HG03095 (cell line): ENCODE data around the gene SPAG5.

Experiments
- ATAC-seq: cut with Tn5 transposase; IDR thresholded peaks from one replicate; pipeline ENCODE4 v1.9.1; 2021; ENCODE audit warnings: moderate library complexity; ENCODE audit not compliant: unreplicated experiment

The SPAG5 gene

GRCh38 chr17:28547623-28548416, 51.0 kb downstream of the SPAG5 start:
- no peak for ATAC-seq

- ATAC-seq = no peak
Measured at GRCh38 chr17:28547096-28547622, 51.7 kb downstream of the SPAG5 start.

- no peak for ATAC-seq
Measured at GRCh38 chr17:28545787-28546415, 52.9 kb downstream of the SPAG5 start.

GRCh38 chr17:28545141-28545503, 53.7 kb downstream of the SPAG5 start:
- ATAC-seq = no peak

- no peak for ATAC-seq
Measured at GRCh38 chr17:28544402-28545140, 54.3 kb downstream of the SPAG5 start.

GRCh38 chr17:28541439-28541838, 57.4 kb downstream of the SPAG5 start:
- ATAC-seq = no peak

- ATAC-seq = no peak
Measured at GRCh38 chr17:28540231-28540630, 58.6 kb downstream of the SPAG5 start.

GRCh38 chr17:28538296-28538895, 60.4 kb downstream of the SPAG5 start:
- no peak for ATAC-seq

- no peak for ATAC-seq
Measured at GRCh38 chr17:28537219-28537610, 61.6 kb downstream of the SPAG5 start.

GRCh38 chr17:28536532-28537218, 62.1 kb downstream of the SPAG5 start:
- ATAC-seq = no peak

- no peak for ATAC-seq
Measured at GRCh38 chr17:28534740-28535375, 64.0 kb downstream of the SPAG5 start.

GRCh38 chr17:28533091-28533807, 65.6 kb downstream of the SPAG5 start:
- no peak for ATAC-seq

- no peak for ATAC-seq
Measured at GRCh38 chr17:28532050-28532960, 66.5 kb downstream of the SPAG5 start.

GRCh38 chr17:28530926-28531325, 67.9 kb downstream of the SPAG5 start:
- no peak for ATAC-seq

GRCh38 chr17:28530250-28530649, 68.6 kb downstream of the SPAG5 start:
- ATAC-seq = no peak

- ATAC-seq = no peak
Measured at GRCh38 chr17:28529013-28529400, 69.8 kb downstream of the SPAG5 start.

GRCh38 chr17:28528327-28529012, 70.4 kb downstream of the SPAG5 start:
- ATAC-seq = no peak

- no peak for ATAC-seq
Measured at GRCh38 chr17:28527859-28528258, 71.0 kb downstream of the SPAG5 start.
